HG03060 (cell line): ENCODE data around the gene TOLLIP.

ENCODE experiments used
- ATAC-seq: cut with Tn5 transposase; IDR thresholded peaks from one replicate; pipeline ENCODE4 v1.9.1; 2021; ENCODE audit warnings: low read depth, moderate number of reproducible peaks; ENCODE audit not compliant: unreplicated experiment

The TOLLIP gene

DNA sequence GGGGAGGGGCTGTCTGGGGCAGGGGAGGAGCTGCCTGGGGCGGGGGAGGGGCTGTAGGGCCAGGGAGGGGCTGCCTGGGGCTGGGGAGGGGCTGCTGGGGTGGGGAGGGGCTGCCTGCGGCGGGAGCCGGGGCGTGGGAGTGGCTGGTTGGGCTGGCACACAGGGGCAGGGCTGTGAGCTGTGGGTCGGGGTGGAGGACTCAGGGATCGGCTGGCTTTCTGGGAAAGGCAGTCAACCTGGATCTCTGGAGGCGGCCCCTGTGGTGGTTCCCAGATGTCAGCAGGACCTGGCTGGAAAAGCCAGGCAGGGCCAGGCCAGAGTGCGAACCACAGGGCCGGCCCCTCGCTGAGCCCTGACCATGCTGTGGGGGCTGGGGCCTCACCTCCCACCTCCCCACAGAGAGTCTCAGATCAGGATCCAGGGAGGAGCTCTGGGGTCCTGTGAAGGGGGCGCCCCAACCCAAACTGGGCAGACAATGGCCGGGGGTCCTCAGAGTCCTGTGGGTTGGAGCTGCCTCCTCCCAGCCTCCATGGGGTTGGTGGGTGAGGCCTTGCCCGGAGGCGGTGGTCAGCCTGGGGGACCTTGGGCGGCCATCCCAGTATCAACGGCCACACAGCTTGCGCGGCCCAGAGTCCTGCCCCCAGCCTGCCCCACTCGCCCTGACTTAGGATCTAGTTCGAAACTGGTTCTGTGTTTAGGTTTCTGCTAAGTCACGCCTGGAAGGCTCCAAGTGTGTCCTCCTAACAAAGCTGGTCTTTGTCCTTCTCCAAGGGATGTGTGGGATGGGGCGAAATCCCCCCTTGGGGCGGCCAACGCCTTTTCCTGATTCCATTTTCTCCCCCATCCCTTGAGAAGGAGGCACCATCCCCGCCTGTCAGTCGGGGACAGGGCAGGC is 84.7 kb downstream of the TOLLIP start:
- no peak for ATAC-seq
